Stimulated activated CD4-positive, alpha-beta T cell treated with anti-CD3 and anti-CD28 coated beads, Interleukin-4, amount 100 ng/mL, for 1 hour (primary cell): ENCODE measurements around the gene SLC12A7.

Source experiments
- DNase-seq: peaks from one replicate; pipeline ENCODE4 v3.0.0-alpha.2; 2020

The SLC12A7 gene

DNA sequence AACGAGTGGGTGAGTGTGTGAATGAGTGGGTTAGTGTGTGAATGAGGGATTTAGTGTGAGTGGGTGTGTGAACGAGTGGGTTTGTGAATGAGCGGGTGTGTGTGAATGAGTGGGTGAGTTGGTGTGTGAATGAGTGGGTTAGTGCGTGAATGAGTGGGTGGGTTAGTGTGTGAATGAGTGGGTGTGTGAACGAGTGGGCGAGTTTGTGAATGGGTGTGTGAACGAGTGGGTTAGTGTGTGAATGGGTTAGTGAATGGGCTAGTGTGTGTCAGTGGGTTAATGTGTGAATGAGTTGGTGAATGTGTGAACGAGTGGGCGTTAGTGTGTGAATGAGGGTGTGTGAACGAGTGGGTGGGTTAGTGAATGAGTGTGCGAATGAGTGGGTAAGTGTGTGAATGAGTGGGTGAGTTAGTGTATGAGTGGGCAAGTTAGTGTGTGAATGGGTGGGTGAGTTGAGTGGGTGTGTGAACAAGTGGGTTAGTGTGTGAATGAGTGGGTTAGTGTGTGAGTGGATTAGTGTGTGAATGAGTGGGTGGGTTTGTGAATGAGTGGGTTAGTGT is 63.6 kb downstream of the SLC12A7 start:
- DNase-seq, result no peak

DNA sequence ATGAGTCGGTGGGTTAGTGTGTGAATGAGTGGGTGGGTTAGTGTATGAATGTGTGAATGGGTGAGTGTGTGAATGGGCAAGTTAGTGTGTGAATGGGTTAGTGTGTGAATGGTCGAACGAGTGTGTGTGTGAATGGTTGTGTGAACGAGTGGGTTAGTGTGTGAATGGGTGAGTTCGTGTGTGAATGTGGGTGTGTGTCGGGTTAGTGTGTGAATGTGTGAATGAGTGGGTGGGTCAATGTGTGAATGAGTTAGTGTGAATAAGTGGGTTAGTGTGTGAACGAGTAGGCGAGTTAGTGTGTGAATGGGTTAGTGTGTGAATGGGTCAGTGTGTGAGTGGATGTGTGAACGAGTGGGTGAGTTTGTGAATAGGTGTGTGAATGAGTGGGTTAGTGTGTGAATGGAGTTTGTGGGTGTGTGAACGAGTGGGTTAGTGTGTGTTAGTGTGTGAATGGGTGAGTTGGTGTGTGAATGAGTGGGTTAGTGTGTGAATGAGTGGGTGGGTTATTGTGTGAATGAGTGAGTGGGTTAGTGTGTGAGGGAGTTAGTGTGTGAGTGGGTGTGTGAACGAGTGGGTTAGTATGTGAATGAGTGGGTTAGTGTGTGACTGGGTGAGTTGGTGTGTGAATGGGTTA is 64.4 kb downstream of the SLC12A7 start:
- DNase-seq, result no peak

GRCh38 chr5:1045960-1046560 is 65.8 kb downstream of the SLC12A7 start:
- DNase-seq, result no peak

DNA sequence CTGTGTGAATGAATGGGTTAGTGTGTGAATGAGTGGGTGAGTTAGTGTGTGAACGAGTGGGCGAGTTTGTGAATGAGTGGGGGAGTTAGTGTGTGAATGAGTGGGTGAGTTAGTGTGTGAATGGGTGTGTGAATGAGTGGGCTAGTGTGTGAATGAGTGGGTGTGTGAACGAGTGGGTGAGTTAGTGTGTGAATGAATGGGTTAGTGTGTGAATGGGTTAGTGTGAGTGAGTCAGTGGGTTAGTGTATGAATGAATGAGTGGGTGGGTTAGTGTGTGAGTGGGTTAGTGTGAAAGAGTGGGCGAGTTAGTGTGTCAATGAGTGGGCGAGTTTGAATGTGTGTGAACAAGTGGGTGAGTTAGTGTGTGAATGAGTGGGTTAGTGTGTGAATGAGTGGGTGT is 67.7 kb downstream of the SLC12A7 start:
- no peak for DNase-seq

DNA sequence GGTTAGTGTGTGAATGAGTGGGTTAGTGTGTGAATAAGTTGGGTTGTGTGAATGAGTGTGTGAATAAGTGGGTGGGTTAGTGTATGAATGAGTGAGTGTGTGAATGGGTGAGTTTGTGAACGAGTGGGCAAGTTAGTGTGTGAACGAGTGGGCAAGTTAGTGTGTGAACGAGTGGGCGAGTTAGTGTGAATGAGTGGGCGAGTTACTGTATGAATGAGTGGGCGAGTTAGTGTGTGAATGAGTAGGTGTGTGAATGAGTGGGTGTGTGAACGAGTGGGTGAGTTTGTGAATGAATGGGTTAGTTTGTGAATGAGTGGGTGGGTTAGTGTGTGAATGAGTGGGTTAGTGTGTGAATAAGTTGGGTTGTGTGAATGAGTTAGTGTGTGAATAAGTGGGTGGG is 68.5 kb downstream of the SLC12A7 start:
- no peak for DNase-seq

DNA sequence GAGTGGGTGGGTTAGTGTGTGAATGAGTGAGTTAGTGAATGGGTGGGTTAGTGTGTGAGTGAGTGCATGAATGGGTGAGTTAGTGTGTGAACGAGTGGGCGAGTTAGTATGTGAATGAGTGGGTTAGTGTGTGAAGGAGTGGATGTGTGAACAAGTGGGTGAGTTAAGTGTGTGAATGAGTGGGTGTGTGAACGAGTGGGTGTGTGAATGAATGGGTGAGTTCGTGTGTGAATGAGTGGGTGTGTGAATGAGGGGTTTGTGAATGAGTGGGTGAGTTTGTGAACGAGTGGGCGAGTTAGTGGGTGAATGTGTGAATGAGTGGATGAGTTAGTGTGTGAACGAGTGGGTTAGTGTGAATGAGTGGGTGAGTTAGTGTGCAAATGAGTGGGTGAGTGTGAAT is 69.2 kb downstream of the SLC12A7 start:
- no peak for DNase-seq

GRCh38 chr5:1041225-1042143 is 70.4 kb downstream of the SLC12A7 start:
- no peak for DNase-seq

DNA sequence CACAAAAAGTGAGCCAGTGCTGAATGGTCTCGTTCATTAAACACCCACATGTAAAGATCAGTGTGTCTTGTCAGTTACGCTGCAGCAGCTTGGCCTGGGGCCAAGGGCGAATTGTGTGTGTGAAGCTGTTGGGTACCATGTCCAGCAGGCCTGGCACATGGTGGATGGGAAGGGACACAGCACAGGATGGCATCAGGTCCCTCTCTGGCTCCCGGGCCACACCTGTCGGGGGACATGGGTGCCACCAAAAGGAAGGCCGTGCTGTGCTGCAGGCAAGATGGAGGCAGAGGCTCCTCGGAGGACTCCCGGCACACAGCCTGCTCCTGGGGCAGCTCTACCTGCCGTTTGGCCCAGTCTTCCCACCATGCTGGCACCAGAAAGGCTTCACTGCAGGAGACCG is 71.3 kb downstream of the SLC12A7 start:
- no peak for DNase-seq

- DNase-seq, result no peak
Measured at GRCh38 chr5:1039706-1040260, 72.1 kb downstream of the SLC12A7 start.

GRCh38 chr5:1039210-1039548 is 72.7 kb downstream of the SLC12A7 start:
- no peak for DNase-seq

DNA sequence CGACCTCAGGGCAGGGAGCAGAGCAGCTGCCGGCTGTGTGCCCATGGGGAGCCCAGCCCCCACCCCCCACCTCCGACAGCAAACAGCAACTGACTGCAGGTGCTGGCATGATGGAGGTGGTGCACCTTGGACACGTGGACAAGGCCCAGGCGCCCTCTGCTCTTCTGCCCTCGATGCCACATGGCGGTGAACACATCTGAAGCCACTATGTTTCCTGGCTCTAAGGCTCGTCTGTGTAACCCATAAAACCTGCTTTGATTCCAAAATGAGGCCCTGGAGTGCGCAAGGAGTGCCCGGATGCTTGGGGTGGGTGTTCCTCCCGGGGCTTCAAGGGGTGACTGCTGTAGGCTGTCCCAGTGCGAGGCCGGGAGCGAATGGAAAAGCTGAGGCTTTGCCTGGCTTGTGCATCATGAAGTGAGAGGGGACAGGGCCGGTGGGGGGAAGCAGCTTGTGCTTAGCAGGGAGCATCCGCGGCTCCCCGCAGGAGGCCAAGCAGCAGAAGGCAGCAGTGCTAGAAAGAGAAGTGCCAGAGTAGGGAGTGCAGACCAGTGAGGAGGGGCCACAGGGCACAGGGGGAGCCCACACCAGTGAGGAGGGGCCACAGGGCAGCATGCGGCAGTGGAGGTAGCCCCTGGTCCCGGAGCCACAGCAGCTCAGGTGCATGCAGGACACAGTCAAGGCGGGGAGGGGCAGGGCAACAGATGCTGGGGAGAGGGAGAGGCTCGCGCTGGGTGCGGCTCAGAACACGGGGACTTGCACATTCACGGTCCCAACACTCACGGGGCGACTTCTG is 73.2 kb downstream of the SLC12A7 start:
- DNase-seq, result no peak

DNA sequence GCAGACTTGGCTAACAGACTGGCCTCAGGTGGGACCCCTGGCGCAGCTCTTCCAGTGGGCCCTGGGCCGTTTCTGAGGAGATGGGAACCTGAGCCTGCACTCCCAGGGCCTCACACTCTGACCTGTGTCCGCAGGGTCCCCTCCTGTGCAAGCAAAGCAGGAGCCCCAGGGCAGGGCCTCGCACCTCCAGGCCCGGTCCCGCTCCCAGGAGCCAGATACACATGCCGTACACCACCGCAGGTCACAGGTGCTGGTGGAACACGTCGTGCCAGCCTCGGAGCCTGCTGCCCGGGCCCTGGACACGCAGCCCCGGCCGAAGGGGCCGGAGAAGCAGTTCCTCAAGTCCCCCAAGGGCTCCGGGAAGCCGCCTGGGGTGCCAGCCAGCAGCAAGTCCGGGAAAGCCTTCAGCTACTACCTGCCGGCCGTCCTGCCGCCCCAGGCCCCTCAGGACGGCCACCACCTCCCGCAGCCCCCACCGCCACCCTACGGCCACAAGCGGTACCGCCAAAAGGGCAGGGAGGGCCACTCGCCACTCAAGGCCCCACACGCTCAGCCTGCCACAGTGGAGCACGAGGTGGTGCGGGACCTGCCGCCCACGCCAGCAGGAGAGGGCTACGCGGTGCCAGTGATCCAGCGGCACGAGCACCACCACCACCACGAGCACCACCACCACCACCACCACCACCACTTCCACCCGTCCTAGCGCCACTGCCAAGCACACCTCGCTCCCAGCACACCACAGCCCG is 74.0 kb downstream of the SLC12A7 start:
- DNase-seq, result no peak

- DNase-seq, result no peak
Measured at GRCh38 chr5:1037123-1037670, 74.7 kb downstream of the SLC12A7 start.

- DNase-seq, result no peak
Measured at GRCh38 chr5:1036504-1037122, 75.2 kb downstream of the SLC12A7 start.

DNA sequence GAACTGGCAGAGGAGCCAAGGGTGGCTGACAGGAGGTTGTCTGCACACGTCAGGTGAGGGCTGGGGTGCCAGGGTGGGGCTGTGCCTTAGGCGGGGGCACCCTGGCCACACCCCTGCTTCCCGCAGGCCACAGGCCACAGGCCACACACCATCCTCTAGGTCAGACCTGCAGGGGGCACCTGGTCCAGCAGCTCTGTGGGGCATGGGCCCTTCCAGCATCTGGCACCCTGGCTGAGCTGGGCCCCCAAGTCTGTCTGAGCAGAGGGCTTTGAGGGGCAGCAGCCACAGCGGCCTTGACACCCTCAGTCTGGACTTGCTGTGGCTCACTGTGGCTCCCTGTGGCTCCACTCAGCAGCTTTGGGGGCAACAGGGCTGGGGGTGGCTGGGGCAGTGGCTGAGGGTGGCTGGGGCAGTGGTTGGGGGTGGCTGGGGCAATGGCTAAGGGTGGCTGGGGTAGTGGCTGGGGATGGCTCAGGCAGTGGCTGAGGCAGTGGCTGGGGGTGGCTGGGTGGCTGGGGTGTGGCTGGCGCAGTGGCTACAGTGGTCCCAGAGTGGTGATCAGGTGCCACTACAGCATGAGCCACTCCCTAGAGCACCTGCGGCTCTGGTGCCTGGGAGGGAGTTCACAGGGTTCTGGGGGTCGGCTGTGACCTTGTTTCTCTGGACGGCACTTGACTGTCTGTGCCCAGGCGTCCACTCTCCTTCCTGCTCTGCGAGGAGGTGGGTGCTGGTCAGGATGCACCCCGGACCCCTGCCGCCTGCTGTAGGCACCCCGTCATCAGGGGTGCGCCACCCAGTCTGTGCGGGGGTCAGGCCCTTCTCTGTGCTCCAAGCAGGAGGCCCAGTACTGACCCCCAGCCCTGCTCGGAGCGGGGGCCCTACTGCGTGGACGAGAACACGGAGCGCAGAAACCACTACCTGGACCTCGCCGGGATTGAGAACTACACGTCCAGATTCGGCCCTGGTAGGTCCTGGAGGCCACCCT is 76.2 kb downstream of the SLC12A7 start:
- no peak for DNase-seq

- no peak for DNase-seq
Measured at GRCh38 chr5:1034986-1035385, 76.9 kb downstream of the SLC12A7 start.

- DNase-seq, result no peak
Measured at GRCh38 chr5:1034421-1034905, 77.4 kb downstream of the SLC12A7 start.

- DNase-seq, result no peak
Measured at GRCh38 chr5:1033606-1034420, 78.0 kb downstream of the SLC12A7 start.

GRCh38 chr5:1033178-1033577 is 78.7 kb downstream of the SLC12A7 start:
- DNase-seq, result no peak
